Neural progenitor cell (in vitro differentiated cells): Measurements from ENCODE around the gene COA8. TPM values are rescaled to one million over a fixed set of nuclear protein-coding genes. Genes with fewer than 3 reads are reported as not detected.

Source experiments
- DNase-seq: peaks from one replicate; pipeline ENCODE4 v3.0.0-alpha.2; 2016; ENCODE audit warnings: low spot score
- H2AFZ ChIP-seq: fragments of 200-600 bp; sonication (generic); replicated peaks from 2 replicates; pipeline ENCODE4 v1.6.1; 2016; ENCODE audit warnings: antibody characterized with exemption
- H3F3A ChIP-seq: fragments of 200-600 bp; sonication (generic); 2 replicates; pipeline ENCODE4 v1.6.1; 2016; ENCODE audit warnings: antibody characterized with exemption, low read depth
- H3K27ac ChIP-seq: fragments of 200-600 bp; sonication (generic); 2 replicates; pipeline ENCODE4 v1.5.1; 2016; ENCODE audit warnings: mild to moderate bottlenecking
- H3K27me3 ChIP-seq: fragments of 200-600 bp; sonication (generic); 2 replicates; pipeline ENCODE4 v1.6.1; 2016; ENCODE audit warnings: mild to moderate bottlenecking, moderate library complexity
- H3K36me3 ChIP-seq: fragments of 200-600 bp; sonication (generic); 2 replicates; pipeline ENCODE4 v1.5.1; 2016
- H3K4me1 ChIP-seq: fragments of 200-600 bp; sonication (generic); 2 replicates; pipeline ENCODE4 v1.6.1; 2016; ENCODE audit warnings: mixed run types
- H3K4me2 ChIP-seq: fragments of 200-600 bp; sonication (generic); 2 replicates; pipeline ENCODE4 v1.6.1; 2016
- H3K4me3 ChIP-seq: fragments of 200-600 bp; sonication (generic); 2 replicates; pipeline ENCODE4 v1.5.1; 2016
- H3K79me2 ChIP-seq: fragments of 200-600 bp; sonication (generic); 2 replicates; pipeline ENCODE4 v1.6.1; 2016; ENCODE audit warnings: low read depth
- H3K9ac ChIP-seq: fragments of 200-600 bp; sonication (generic); 2 replicates; pipeline ENCODE4 v1.6.1; 2016
- H3K9me3 ChIP-seq: fragments of 200-600 bp; sonication (generic); 2 replicates; pipeline ENCODE4 v1.5.1; 2016; ENCODE audit warnings: low read depth
- H4K20me1 ChIP-seq: fragments of 200-600 bp; sonication (generic); 2 replicates; pipeline ENCODE4 v1.6.1; 2016; ENCODE audit warnings: low read depth
- H3K27ac Mint-ChIP-seq: 3 replicates; pipeline ENCODE4 v1.8.0; 2021; ENCODE audit warnings: mixed read lengths
- H3K27me3 Mint-ChIP-seq: 2 replicates; pipeline ENCODE4 v1.8.0; 2022; ENCODE audit warnings: low read depth, mild to moderate bottlenecking, inconsistent platforms, moderate library complexity, mixed read lengths; ENCODE audit not compliant: insufficient read depth
- H3K36me3 Mint-ChIP-seq: 3 replicates; pipeline ENCODE4 v1.8.0; 2021; ENCODE audit warnings: mixed read lengths
- H3K4me1 Mint-ChIP-seq: 3 replicates; pipeline ENCODE4 v1.8.0; 2021; ENCODE audit warnings: mixed read lengths
- H3K4me3 Mint-ChIP-seq: 3 replicates; pipeline ENCODE4 v1.8.0; 2021; ENCODE audit warnings: mild to moderate bottlenecking, moderate library complexity, mixed read lengths
- H3K9me3 Mint-ChIP-seq: 3 replicates; pipeline ENCODE4 v1.8.0; 2020; ENCODE audit warnings: mixed read lengths
- CTCF ChIP-seq: fragments of 200-600 bp; sonication (generic); IDR thresholded peaks from 2 replicates; pipeline ENCODE4 v1.5.1; 2017; ENCODE audit warnings: antibody characterized with exemption, mild to moderate bottlenecking
- EZH2 ChIP-seq: fragments of 200-600 bp; sonication (generic); IDR thresholded peaks from 2 replicates; pipeline ENCODE4 v1.6.1; 2017; ENCODE audit warnings: antibody characterized with exemption, mild to moderate bottlenecking, moderate library complexity
- EZH2phosphoT487 ChIP-seq: fragments of 200-600 bp; sonication (generic); IDR thresholded peaks from 2 replicates; pipeline ENCODE4 v1.6.1; 2017; ENCODE audit warnings: antibody characterized with exemption
- total RNA-seq: library from RNA; depleted of rRNA; stranded (reverse); fragments of >200 nt; gene quantifications from 2 replicates; pipeline ENCODE4 v1.2.3, GENCODE V29; 2015; ENCODE audit warnings: low replicate concordance

The COA8 gene
- total RNA-seq, 1 donor from 2014 or later, result 72.3 TPM

GRCh38 chr14:103519043-103519836 lies 43.5 kb upstream of the COA8 start:
- H3K4me1 Mint-ChIP-seq, result peaks cover 39% of the 10 kb centered on the region
- Histone ChIP-seq H2AFZ (no peak overlapping the region), H3K4me2 (peak overlapping the region; percentile 14), H3K4me1 (peaks cover 42% of the 10 kb centered on the region), H3K4me3 (no peak overlapping the region), H3K9me3 (no peaks in the 10 kb centered on the region), H3K27me3 (peaks cover 27% of the 10 kb centered on the region), H3K9ac (no peak overlapping the region), H4K20me1 (peaks cover 42% of the 10 kb centered on the region), H3K79me2 (peaks cover 10% of the 10 kb centered on the region), H3K36me3 (no peaks in the 10 kb centered on the region), H3F3A (peaks cover 55% of the 10 kb centered on the region), H3K27ac (no peak overlapping the region)
- H3K9me3 Mint-ChIP-seq, result no peaks in the 10 kb centered on the region
- peak overlapping the region; percentile 31 for H3K27ac Mint-ChIP-seq
- peaks cover 6% of the 10 kb centered on the region for H3K36me3 Mint-ChIP-seq
- no peak for DNase-seq
- peaks cover 8% of the 10 kb centered on the region for H3K27me3 Mint-ChIP-seq
- peak overlapping the region; percentile 81 for H3K4me3 Mint-ChIP-seq
- no peak for TF ChIP-seq EZH2phosphoT487
- TF ChIP-seq EZH2, result no peak

- peak overlapping the region; percentile 31 for H3K27ac Mint-ChIP-seq
Measured at GRCh38 chr14:103519837-103520212, 42.9 kb upstream of the COA8 start.

GRCh38 chr14:103520269-103520656 lies 42.5 kb upstream of the COA8 start:
- Histone ChIP-seq H2AFZ (no peak overlapping the region), H3K9ac (no peak overlapping the region), H3K27ac (no peak overlapping the region), H3K4me3 (peak overlapping the region; percentile 63), H4K20me1 (peaks cover 42% of the 10 kb centered on the region), H3K79me2 (peaks cover 10% of the 10 kb centered on the region), H3K4me2 (peak overlapping the region; percentile 85), H3K27me3 (peaks cover 33% of the 10 kb centered on the region), H3K36me3 (no peaks in the 10 kb centered on the region), H3K9me3 (no peaks in the 10 kb centered on the region), H3K4me1 (peaks cover 48% of the 10 kb centered on the region), H3F3A (peaks cover 61% of the 10 kb centered on the region)
- Mint-ChIP-seq H3K9me3 (no peaks in the 10 kb centered on the region), H3K4me1 (peaks cover 44% of the 10 kb centered on the region), H3K27me3 (peaks cover 8% of the 10 kb centered on the region), H3K4me3 (peak overlapping the region; percentile 81), H3K27ac (no peak overlapping the region), H3K36me3 (peaks cover 6% of the 10 kb centered on the region)
- DNase-seq, result no peak
- TF ChIP-seq EZH2phosphoT487, result no peak

More at GRCh38 chr14:103519837-103520212, 42.9 kb upstream of the COA8 start:
- Mint-ChIP-seq H3K27me3 (peaks cover 8% of the 10 kb centered on the region), H3K4me1 (peaks cover 40% of the 10 kb centered on the region), H3K36me3 (peaks cover 6% of the 10 kb centered on the region), H3K4me3 (peak overlapping the region; percentile 81), H3K9me3 (no peaks in the 10 kb centered on the region)
- H3K9ac ChIP-seq, result no peak overlapping the region
- H3K4me2 ChIP-seq, result peak overlapping the region; percentile 85
- H3K27ac ChIP-seq, result no peak overlapping the region
- no peak overlapping the region for H3K4me3 ChIP-seq
- H3K79me2 ChIP-seq, result peaks cover 10% of the 10 kb centered on the region
- TF ChIP-seq CTCF (no peak), EZH2phosphoT487 (no peak)
- H3K36me3 ChIP-seq, result no peaks in the 10 kb centered on the region
- peaks cover 61% of the 10 kb centered on the region for H3F3A ChIP-seq
- H3K9me3 ChIP-seq, result no peaks in the 10 kb centered on the region
- peaks cover 33% of the 10 kb centered on the region for H3K27me3 ChIP-seq
- no peak for DNase-seq
- peaks cover 48% of the 10 kb centered on the region for H3K4me1 ChIP-seq
- H2AFZ ChIP-seq, result no peak overlapping the region
- H4K20me1 ChIP-seq, result peaks cover 42% of the 10 kb centered on the region

- peaks cover 50% of the 10 kb centered on the region for H3K4me1 Mint-ChIP-seq
- Histone ChIP-seq H2AFZ (no peak overlapping the region), H3K27me3 (peaks cover 33% of the 10 kb centered on the region), H3K36me3 (no peaks in the 10 kb centered on the region), H3K4me1 (peaks cover 50% of the 10 kb centered on the region), H4K20me1 (peaks cover 42% of the 10 kb centered on the region), H3K4me2 (peak overlapping the region; percentile 85), H3F3A (peaks cover 61% of the 10 kb centered on the region), H3K79me2 (peaks cover 10% of the 10 kb centered on the region), H3K4me3 (peak overlapping the region; percentile 63), H3K9ac (no peak overlapping the region), H3K27ac (no peak overlapping the region), H3K9me3 (no peaks in the 10 kb centered on the region)
- H3K9me3 Mint-ChIP-seq, result no peaks in the 10 kb centered on the region
- H3K4me3 Mint-ChIP-seq, result peak overlapping the region; percentile 81
- peaks cover 8% of the 10 kb centered on the region for H3K27me3 Mint-ChIP-seq
- DNase-seq, result peak; percentile 94
- no peak overlapping the region for H3K27ac Mint-ChIP-seq
- peak; percentile 69 for TF ChIP-seq CTCF
- TF ChIP-seq EZH2phosphoT487, result no peak
- H3K36me3 Mint-ChIP-seq, result peaks cover 6% of the 10 kb centered on the region
Measured at GRCh38 chr14:103520657-103521437, 41.9 kb upstream of the COA8 start.
